ENCODE measurements around the gene SAMD4A. TPM values are rescaled to one million over a fixed set of nuclear protein-coding genes. Genes with fewer than 3 reads are reported as not detected.

Gene SAMD4A
- total RNA-seq, 2 donors from 2014 or later, result 11.2 to 15.3 TPM

DNA sequence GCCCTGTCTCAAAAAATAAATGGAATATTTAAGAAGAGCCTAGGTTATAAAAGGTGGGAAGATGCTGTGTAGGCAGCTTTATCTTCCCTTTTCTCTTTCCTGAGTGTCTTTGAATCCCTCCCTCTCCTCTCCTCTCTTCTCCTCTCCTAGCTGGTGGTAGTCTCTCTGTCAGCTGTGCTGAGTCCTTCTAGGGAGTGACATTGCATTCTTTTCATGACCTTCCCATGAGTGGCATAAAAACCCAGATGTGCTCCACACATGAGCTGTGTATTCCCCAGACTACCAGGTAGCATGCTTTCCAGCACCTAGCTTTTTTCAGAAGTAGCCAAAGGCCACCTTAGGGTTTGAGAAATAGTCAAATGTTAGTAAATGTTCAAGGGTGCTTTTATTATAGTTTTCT is 23.6 kb downstream of the SAMD4A start:
- Histone ChIP-seq H3K27ac (no peak overlapping the region), H3K4me3 (no peak overlapping the region), H3K36me3 (replicated peaks in 1 of 2; ENCODE audit: insufficient read depth in 1 of 2, low read depth in 2 of 2) (no peaks in the 10 kb centered on the region), H3K4me1 (no peaks in the 10 kb centered on the region), H3K9me3 (no peaks in the 10 kb centered on the region), H3K27me3 (no peaks in the 10 kb centered on the region)
- ATAC-seq (no peak), DNase-seq (no peak)
- intact Hi-C loops (cut with DNase I), result no loop called here
- no peak for TF ChIP-seq POLR2A (IDR thresholded peaks at IDR 0.05)
- TF ChIP-seq, protein P1, sequence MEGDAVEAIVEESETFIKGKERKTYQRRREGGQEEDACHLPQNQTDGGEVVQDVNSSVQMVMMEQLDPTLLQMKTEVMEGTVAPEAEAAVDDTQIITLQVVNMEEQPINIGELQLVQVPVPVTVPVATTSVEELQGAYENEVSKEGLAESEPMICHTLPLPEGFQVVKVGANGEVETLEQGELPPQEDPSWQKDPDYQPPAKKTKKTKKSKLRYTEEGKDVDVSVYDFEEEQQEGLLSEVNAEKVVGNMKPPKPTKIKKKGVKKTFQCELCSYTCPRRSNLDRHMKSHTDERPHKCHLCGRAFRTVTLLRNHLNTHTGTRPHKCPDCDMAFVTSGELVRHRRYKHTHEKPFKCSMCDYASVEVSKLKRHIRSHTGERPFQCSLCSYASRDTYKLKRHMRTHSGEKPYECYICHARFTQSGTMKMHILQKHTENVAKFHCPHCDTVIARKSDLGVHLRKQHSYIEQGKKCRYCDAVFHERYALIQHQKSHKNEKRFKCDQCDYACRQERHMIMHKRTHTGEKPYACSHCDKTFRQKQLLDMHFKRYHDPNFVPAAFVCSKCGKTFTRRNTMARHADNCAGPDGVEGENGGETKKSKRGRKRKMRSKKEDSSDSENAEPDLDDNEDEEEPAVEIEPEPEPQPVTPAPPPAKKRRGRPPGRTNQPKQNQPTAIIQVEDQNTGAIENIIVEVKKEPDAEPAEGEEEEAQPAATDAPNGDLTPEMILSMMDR (IDR thresholded peaks at IDR 0.05), result no peak

DNA sequence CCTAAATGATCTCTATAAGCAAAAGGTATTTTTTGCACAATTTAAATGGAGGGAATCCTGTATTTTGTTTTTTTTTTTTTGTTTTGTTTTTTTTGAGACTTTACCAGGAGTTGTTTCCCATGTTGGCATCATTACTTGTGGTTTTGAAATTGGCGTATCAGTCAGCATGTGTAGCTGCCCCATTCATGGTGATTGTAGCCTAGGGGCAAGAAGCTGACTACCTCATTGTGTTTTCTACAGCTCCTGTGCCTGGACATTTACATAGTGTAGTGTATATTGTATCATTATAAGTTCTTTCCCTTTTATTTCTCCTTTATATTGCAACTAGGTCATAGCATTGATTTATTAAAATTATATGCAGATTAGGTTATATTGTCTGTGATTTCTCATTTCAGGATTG is 24.5 kb downstream of the SAMD4A start:
- no peaks in the 10 kb centered on the region for H3K27me3 ChIP-seq
- H3K36me3 ChIP-seq (replicated peaks in 1 of 2; ENCODE audit: insufficient read depth in 1 of 2, low read depth in 2 of 2), result no peaks in the 10 kb centered on the region
- no peak overlapping the region for H3K27ac ChIP-seq
- DNase-seq (no peak), ATAC-seq (no peak)
- TF ChIP-seq POLR2A (IDR thresholded peaks at IDR 0.05), result no peak
- TF ChIP-seq, protein P1 (IDR thresholded peaks at IDR 0.05), result no peak
- H3K4me3 ChIP-seq, result no peak overlapping the region
- WGBS, 2 donors, result 93 to 100% methylated on average over 1 of the region's 1 CpG
- intact Hi-C loops (cut with DNase I), result no loop called here
- no peaks in the 10 kb centered on the region for H3K4me1 ChIP-seq
- no peaks in the 10 kb centered on the region for H3K9me3 ChIP-seq

DNA sequence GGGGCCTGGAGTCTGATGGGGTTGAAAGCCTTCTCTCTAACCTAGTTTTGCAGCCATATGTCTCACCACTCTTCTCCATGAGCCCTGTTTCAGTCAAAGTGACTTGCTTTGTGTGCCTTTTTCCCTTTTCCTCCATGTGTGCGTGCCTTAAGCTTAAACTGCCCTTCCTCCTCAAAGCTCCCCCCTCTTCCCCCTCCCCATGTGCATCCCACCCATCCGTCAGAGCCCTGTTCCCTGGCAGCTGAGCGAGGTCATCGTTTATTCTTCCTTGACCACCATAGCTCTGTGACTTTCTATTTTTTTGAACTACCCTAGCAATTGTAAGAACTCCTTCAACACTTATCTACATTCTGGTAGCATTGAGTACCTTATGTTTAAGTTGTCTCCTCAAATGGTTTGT is 24.9 kb downstream of the SAMD4A start:
- DNase-seq (no peak), ATAC-seq (no peak)
- no peaks in the 10 kb centered on the region for H3K9me3 ChIP-seq
- intact Hi-C loops (cut with DNase I), result no loop called here
- no peaks in the 10 kb centered on the region for H3K36me3 ChIP-seq (replicated peaks in 1 of 2; ENCODE audit: insufficient read depth in 1 of 2, low read depth in 2 of 2)
- H3K27me3 ChIP-seq, result no peaks in the 10 kb centered on the region
- H3K4me1 ChIP-seq, result no peaks in the 10 kb centered on the region
- no peak overlapping the region for H3K27ac ChIP-seq
- H3K4me3 ChIP-seq, result no peak overlapping the region
- 71 to 80% methylated on average over 4 of the region's 4 CpGs for WGBS, 2 donors
- TF ChIP-seq, protein P1 (IDR thresholded peaks at IDR 0.05), result no peak
- TF ChIP-seq POLR2A (IDR thresholded peaks at IDR 0.05), result no peak

DNA sequence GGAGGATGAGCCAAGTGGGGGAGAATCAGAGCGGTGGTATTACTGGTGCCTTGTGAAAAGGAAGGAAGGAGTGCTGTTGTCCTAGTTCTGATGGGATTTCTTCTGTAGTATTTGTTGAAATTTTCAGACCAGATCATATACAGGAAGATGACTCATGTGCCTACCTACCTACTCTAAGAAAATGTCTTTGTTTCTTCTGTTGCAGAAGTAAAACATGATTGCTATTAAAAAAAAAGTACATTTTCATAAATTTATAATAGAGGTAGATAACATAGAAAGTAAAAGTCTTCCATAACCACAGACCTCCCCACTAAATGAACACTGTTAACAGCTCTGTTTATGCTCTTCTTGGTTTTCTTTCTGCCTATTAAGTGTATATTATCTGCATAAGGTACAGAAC is 26.9 kb downstream of the SAMD4A start:
- intact Hi-C loops (cut with DNase I), result no loop called here
- ATAC-seq, result no peak
- no peaks in the 10 kb centered on the region for H3K27me3 ChIP-seq
- TF ChIP-seq POLR2A (IDR thresholded peaks at IDR 0.05), result no peak
- no peak for DNase-seq
- no peaks in the 10 kb centered on the region for H3K4me1 ChIP-seq
- no peaks in the 10 kb centered on the region for H3K36me3 ChIP-seq (replicated peaks in 1 of 2; ENCODE audit: insufficient read depth in 1 of 2, low read depth in 2 of 2)
- H3K27ac ChIP-seq, result no peak overlapping the region
- H3K9me3 ChIP-seq, result no peaks in the 10 kb centered on the region
- 89 to 96% methylated on average over 1 of the region's 1 CpG for WGBS, 2 donors
- no peak overlapping the region for H3K4me3 ChIP-seq

DNA sequence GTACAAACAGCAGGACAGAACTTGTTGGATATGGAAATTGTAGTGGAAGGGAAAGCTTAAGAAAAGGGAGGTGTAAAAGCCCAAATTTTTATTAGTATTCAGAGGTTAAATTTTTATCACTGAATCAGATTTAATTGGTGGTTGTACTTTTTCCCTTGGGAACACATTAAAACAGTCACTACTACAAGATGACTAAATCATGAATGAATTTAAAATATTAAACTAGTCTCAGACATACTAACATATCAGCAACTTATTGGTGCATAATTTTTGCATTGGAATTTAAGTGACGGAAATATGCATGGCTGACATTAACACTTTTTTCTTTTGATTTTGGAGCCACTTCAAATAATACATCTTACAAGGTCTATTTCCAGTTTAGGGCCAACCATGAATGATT is 27.6 kb downstream of the SAMD4A start:
- intact Hi-C loops (cut with DNase I), result no loop called here
- no peak for ATAC-seq
- Histone ChIP-seq H3K9me3 (no peaks in the 10 kb centered on the region), H3K27ac (no peak overlapping the region), H3K4me3 (no peak overlapping the region), H3K36me3 (replicated peaks in 1 of 2; ENCODE audit: insufficient read depth in 1 of 2, low read depth in 2 of 2) (no peaks in the 10 kb centered on the region), H3K27me3 (no peaks in the 10 kb centered on the region), H3K4me1 (no peaks in the 10 kb centered on the region)
- DNase-seq, result no peak
- TF ChIP-seq POLR2A (IDR thresholded peaks at IDR 0.05), result no peak
- TF ChIP-seq, protein P1 (IDR thresholded peaks at IDR 0.05), result no peak
- WGBS, 2 donors, result 83 to 85% methylated on average over 1 of the region's 1 CpG
